Cardiac fibroblast (primary cell): ENCODE data around the gene DNAH3.
A peak's percentile ranks its signal among the peaks of the same experiment; 100 is the strongest.
"Not testable (repeated sequence)": the region's sequence is repeated elsewhere in the genome, so short reads cannot be mapped to it uniquely, and the experiment has no call there.

Experiments
- DNase-seq, 2 donors: peaks; one replicate each; pipeline versions ENCODE4 v3.0.0 to v3.0.0-alpha.2; 2010; ENCODE audit warnings: low read depth in 2 of 2
- H3K4me3 ChIP-seq, 2 donors: replicated peaks in 1 of 2; 1 replicate in 1 of 2; 2 replicates in 1 of 2; pipeline ENCODE4 v1.5.1; 2011; ENCODE audit warnings: low read depth in 2 of 2, low read length in 2 of 2, mild to moderate bottlenecking in 2 of 2, moderate library complexity in 1 of 2
- CTCF ChIP-seq: IDR thresholded peaks from one replicate; pipeline ENCODE4 v1.5.1; 2011; ENCODE audit warnings: low read depth, mild to moderate bottlenecking, low read length, inconsistent platforms

DNAH3 gene

GRCh38 chr16:21150375-21151001 lies at the start of gene DNAH3:
DNAH3 (minus strand) TSS chr16:21150846; CDS start chr16:21150319, 527 bp downstream.
- DNase-seq = peak in 1 of 2 donors; percentile 27
- no peak for TF ChIP-seq CTCF
- no peak within 1 kb of the TSS for H3K4me3 ChIP-seq

GRCh38 chr16:21199607-21200218 lies 49.1 kb upstream of the DNAH3 start:
- no peak for DNase-seq
- H3K4me3 ChIP-seq = no peak overlapping the region
- TF ChIP-seq CTCF = no peak

GRCh38 chr16:21197621-21198020 lies 47.0 kb upstream of the DNAH3 start:
- H3K4me3 ChIP-seq = no peak overlapping the region
- no peak for TF ChIP-seq CTCF
- no peak for DNase-seq

GRCh38 chr16:21197112-21197511 lies 46.5 kb upstream of the DNAH3 start:
- no peak for TF ChIP-seq CTCF
- no peak for DNase-seq
- H3K4me3 ChIP-seq = no peak overlapping the region

- H3K4me3 ChIP-seq, DNase-seq: not testable (repeated sequence)
These were observed 44.7 kb upstream of the DNAH3 start for GRCh38 chr16:21195330-21195729.

- no peak overlapping the region for H3K4me3 ChIP-seq
- DNase-seq = peak; percentile 7 to 47
- no peak for TF ChIP-seq CTCF
These were observed 44.2 kb upstream of the DNAH3 start for GRCh38 chr16:21194771-21195301.

GRCh38 chr16:21192991-21193390 lies 42.3 kb upstream of the DNAH3 start:
- no peak overlapping the region for H3K4me3 ChIP-seq
- TF ChIP-seq CTCF = no peak
- DNase-seq = no peak
